ENCODE data around the gene PYURF. TPM values are rescaled to one million over a fixed set of nuclear protein-coding genes. Genes with fewer than 3 reads are reported as not detected.

The PYURF gene
- total RNA-seq, 1 experiment from 2014 or later, result 143 TPM

- Histone ChIP-seq H3K27me3 (ENCODE audit: low read length) (no peaks in the 10 kb centered on the region), H3F3A (ENCODE audit: low read length, unreplicated experiment) (no peaks in the 10 kb centered on the region), H3K36me3 (ENCODE audit: low read depth, low read length) (peaks cover 3% of the 10 kb centered on the region), H3K4me2 (ENCODE audit: low read length) (peak overlapping the region; percentile 46; the same call in 1 of the 2 replicates), H3K4me3 (ENCODE audit: low read length) (no peak overlapping the region), H3K27ac (ENCODE audit: low read length) (no peak overlapping the region), H3K4me1 (ENCODE audit: insufficient read depth, low read length) (peaks cover 43% of the 10 kb centered on the region), H3K9me3 (ENCODE audit: low read length) (no peaks in the 10 kb centered on the region), H3K9ac (ENCODE audit: low read length) (no peak overlapping the region), H3K9me2 (replicated peaks; ENCODE audit: low read length) (no peaks in the 10 kb centered on the region), H4K20me1 (ENCODE audit: low read length) (peaks cover 19% of the 10 kb centered on the region), H3K79me2 (ENCODE audit: low read length) (peaks cover 22% of the 10 kb centered on the region), H2AFZ (ENCODE audit: low read length) (no peak overlapping the region)
- peak; percentile 20; the same call in 1 of the 2 replicates for ATAC-seq
- BruUV-seq (replicated peaks), result no TSS peak
- POLR2A ChIA-PET (ENCODE audit: unreplicated experiment), result no interaction called here
- CTCF ChIA-PET, result interaction anchor here (1.0 kb wide), 1 partner anchor 133 kb away, joined by 5 read pairs; no protein-coding TSS in a partner anchor
- intact Hi-C loops (cut with micrococcal nuclease), result loop anchor here (5.0 to 10.0 kb wide), 2 partner anchors 266 to 288 kb away; no protein-coding TSS in a partner anchor
- TF ChIP-seq EZH2phosphoT487 (IDR thresholded peaks at IDR 0.05; ENCODE audit: borderline replicate concordance, low read length) (no peak), EZH2 (IDR thresholded peaks at IDR 0.05; ENCODE audit: low read length, unreplicated experiment) (no peak), CTCF (conservative IDR thresholded peaks at IDR 0.05; ENCODE audit: low read depth, low read length) (peak; percentile 43; the same call in 1 of the 2 replicates)
- DNase-seq, result peak; percentile 53
Measured at GRCh38 chr4:88526221-88526815, 2.7 kb upstream of the PYURF start.

GRCh38 chr4:88524171-88524570, 595 bp upstream of the PYURF start:
- DNase-seq, result no peak
- peak overlapping the region; percentile 99 for H3K9ac ChIP-seq (ENCODE audit: low read length)
- no peaks in the 10 kb centered on the region for H3K9me2 ChIP-seq (replicated peaks; ENCODE audit: low read length)
- no peak for ATAC-seq
- TF ChIP-seq EZH2 (IDR thresholded peaks at IDR 0.05; ENCODE audit: low read length, unreplicated experiment), result no peak
- no peak for TF ChIP-seq EZH2phosphoT487 (IDR thresholded peaks at IDR 0.05; ENCODE audit: borderline replicate concordance, low read length)
- TF ChIP-seq CTCF (conservative IDR thresholded peaks at IDR 0.05; ENCODE audit: low read depth, low read length), result no peak
- peak overlapping the region; percentile 99 for H3K4me3 ChIP-seq (ENCODE audit: low read length)
- TSS peak; percentile 97 for BruUV-seq (replicated peaks)
- ChIA-PET CTCF (no interaction called here), POLR2A (ENCODE audit: unreplicated experiment) (no interaction called here)
- peak overlapping the region; percentile 96 for H3K4me2 ChIP-seq (ENCODE audit: low read length)
- H3K4me1 ChIP-seq (ENCODE audit: insufficient read depth, low read length), result peaks cover 43% of the 10 kb centered on the region
- H3K9me3 ChIP-seq (ENCODE audit: low read length), result no peaks in the 10 kb centered on the region
- H3K36me3 ChIP-seq (ENCODE audit: low read depth, low read length), result peaks cover 13% of the 10 kb centered on the region
- peak overlapping the region; percentile 84 for H2AFZ ChIP-seq (ENCODE audit: low read length)
- H3K79me2 ChIP-seq (ENCODE audit: low read length), result peaks cover 27% of the 10 kb centered on the region
- H4K20me1 ChIP-seq (ENCODE audit: low read length), result peaks cover 22% of the 10 kb centered on the region
- no peaks in the 10 kb centered on the region for H3F3A ChIP-seq (ENCODE audit: low read length, unreplicated experiment)
- H3K27ac ChIP-seq (ENCODE audit: low read length), result peak overlapping the region; percentile 32
- no peaks in the 10 kb centered on the region for H3K27me3 ChIP-seq (ENCODE audit: low read length)
- intact Hi-C loops (cut with micrococcal nuclease), result loop anchor here (10.0 kb wide), 1 partner anchor 291 kb away; no protein-coding TSS in a partner anchor

Data from PC-3 (cell line).